ENCODE measurements around the gene ERC1. TPM values are rescaled to one million over a fixed set of nuclear protein-coding genes. Genes with fewer than 3 reads are reported as not detected.

The ERC1 gene
- polyA plus RNA-seq, 1 donor from 2014 or later, result 7.1 TPM

- Histone ChIP-seq H3K36me3 (ENCODE audit: insufficient read depth, low read length) (no peaks in the 10 kb centered on the region), H3K27me3 (ENCODE audit: insufficient read depth, low read depth, low read length) (no peaks in the 10 kb centered on the region), H3K9me3 (ENCODE audit: low read length) (no peaks in the 10 kb centered on the region), H3K4me3 (ENCODE audit: low read length) (no peak overlapping the region), H3K4me2 (ENCODE audit: low read length) (no peak overlapping the region), H3K9ac (ENCODE audit: low read length) (no peak overlapping the region), H3K79me2 (replicated peaks; ENCODE audit: insufficient read depth, low read length) (peaks cover 51% of the 10 kb centered on the region), H2AFZ (ENCODE audit: low read depth, low read length) (no peak overlapping the region), H3F3A (ENCODE audit: insufficient read depth, low read length, poor library complexity, severe bottlenecking) (no peaks in the 10 kb centered on the region), H4K20me1 (ENCODE audit: insufficient read depth) (no peaks in the 10 kb centered on the region), H3K27ac (ENCODE audit: low read length) (no peak overlapping the region), H3K9me2 (ENCODE audit: insufficient read depth, low read length) (no peaks in the 10 kb centered on the region)
- TF ChIP-seq, protein P1, sequence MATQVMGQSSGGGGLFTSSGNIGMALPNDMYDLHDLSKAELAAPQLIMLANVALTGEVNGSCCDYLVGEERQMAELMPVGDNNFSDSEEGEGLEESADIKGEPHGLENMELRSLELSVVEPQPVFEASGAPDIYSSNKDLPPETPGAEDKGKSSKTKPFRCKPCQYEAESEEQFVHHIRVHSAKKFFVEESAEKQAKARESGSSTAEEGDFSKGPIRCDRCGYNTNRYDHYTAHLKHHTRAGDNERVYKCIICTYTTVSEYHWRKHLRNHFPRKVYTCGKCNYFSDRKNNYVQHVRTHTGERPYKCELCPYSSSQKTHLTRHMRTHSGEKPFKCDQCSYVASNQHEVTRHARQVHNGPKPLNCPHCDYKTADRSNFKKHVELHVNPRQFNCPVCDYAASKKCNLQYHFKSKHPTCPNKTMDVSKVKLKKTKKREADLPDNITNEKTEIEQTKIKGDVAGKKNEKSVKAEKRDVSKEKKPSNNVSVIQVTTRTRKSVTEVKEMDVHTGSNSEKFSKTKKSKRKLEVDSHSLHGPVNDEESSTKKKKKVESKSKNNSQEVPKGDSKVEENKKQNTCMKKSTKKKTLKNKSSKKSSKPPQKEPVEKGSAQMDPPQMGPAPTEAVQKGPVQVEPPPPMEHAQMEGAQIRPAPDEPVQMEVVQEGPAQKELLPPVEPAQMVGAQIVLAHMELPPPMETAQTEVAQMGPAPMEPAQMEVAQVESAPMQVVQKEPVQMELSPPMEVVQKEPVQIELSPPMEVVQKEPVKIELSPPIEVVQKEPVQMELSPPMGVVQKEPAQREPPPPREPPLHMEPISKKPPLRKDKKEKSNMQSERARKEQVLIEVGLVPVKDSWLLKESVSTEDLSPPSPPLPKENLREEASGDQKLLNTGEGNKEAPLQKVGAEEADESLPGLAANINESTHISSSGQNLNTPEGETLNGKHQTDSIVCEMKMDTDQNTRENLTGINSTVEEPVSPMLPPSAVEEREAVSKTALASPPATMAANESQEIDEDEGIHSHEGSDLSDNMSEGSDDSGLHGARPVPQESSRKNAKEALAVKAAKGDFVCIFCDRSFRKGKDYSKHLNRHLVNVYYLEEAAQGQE (IDR thresholded peaks at IDR 0.05; ENCODE audit: borderline replicate concordance), result no peak
- no peak for TF ChIP-seq POLR2AphosphoS5 (IDR thresholded peaks at IDR 0.05)
- TF ChIP-seq EZH2 (IDR thresholded peaks at IDR 0.05; ENCODE audit: borderline replicate concordance, insufficient read depth, low read length, poor library complexity, severe bottlenecking), result no peak
- no peak for TF ChIP-seq TAF1 (IDR thresholded peaks at IDR 0.05; ENCODE audit: low read depth)
- no peak for TF ChIP-seq SMC3 (conservative IDR thresholded peaks at IDR 0.05; ENCODE audit: poor library complexity)
These were observed 536.8 kb downstream of the ERC1 start for GRCh38 chr12:1527789-1528188.

- Histone ChIP-seq H3F3A (ENCODE audit: insufficient read depth, low read length, poor library complexity, severe bottlenecking) (no peaks in the 10 kb centered on the region), H2AFZ (ENCODE audit: low read depth, low read length) (no peak overlapping the region), H3K4me3 (ENCODE audit: low read length) (no peak overlapping the region), H3K9me2 (ENCODE audit: insufficient read depth, low read length) (no peaks in the 10 kb centered on the region), H3K79me2 (replicated peaks; ENCODE audit: insufficient read depth, low read length) (peaks cover 61% of the 10 kb centered on the region), H3K27ac (ENCODE audit: low read length) (no peak overlapping the region), H4K20me1 (ENCODE audit: insufficient read depth) (no peaks in the 10 kb centered on the region), H3K4me2 (ENCODE audit: low read length) (no peak overlapping the region), H3K9me3 (ENCODE audit: low read length) (no peaks in the 10 kb centered on the region), H3K9ac (ENCODE audit: low read length) (no peak overlapping the region), H3K36me3 (ENCODE audit: insufficient read depth, low read length) (no peaks in the 10 kb centered on the region), H3K27me3 (ENCODE audit: insufficient read depth, low read depth, low read length) (no peaks in the 10 kb centered on the region)
- no peak for TF ChIP-seq MXI1 (conservative IDR thresholded peaks at IDR 0.05; ENCODE audit: poor library complexity, severe bottlenecking)
- TF ChIP-seq POLR2AphosphoS5 (IDR thresholded peaks at IDR 0.05), result no peak
- TF ChIP-seq EZH2 (IDR thresholded peaks at IDR 0.05; ENCODE audit: borderline replicate concordance, insufficient read depth, low read length, poor library complexity, severe bottlenecking), result no peak
- no peak for TF ChIP-seq RAD21 (conservative IDR thresholded peaks at IDR 0.05)
- no peak for TF ChIP-seq TAF1 (IDR thresholded peaks at IDR 0.05; ENCODE audit: low read depth)
- TF ChIP-seq SMC3 (conservative IDR thresholded peaks at IDR 0.05; ENCODE audit: poor library complexity), result no peak
- no peak for TF ChIP-seq EP300 (conservative IDR thresholded peaks at IDR 0.05; ENCODE audit: poor library complexity, severe bottlenecking)
- TF ChIP-seq, protein P1 (IDR thresholded peaks at IDR 0.05; ENCODE audit: borderline replicate concordance), result no peak
- TF ChIP-seq CTCF (IDR thresholded peaks at IDR 0.05; ENCODE audit: poor library complexity, severe bottlenecking), result no peak
These were observed 537.8 kb downstream of the ERC1 start for GRCh38 chr12:1528791-1529190.

Data from neural cell (in vitro differentiated cells).